HCT116 (cell line): ENCODE data around the gene NT5C3A.

Experiments
- ATF3 ChIP-seq: IDR thresholded peaks from 2 replicates; pipeline ENCODE4 v1.6.1; 2012
- CTCF ChIP-seq, 3 experiments: fragments of 200-600 bp in 1 of 3; sonication (generic) in 1 of 3; IDR thresholded peaks in 2 of 3; conservative IDR thresholded peaks in 1 of 3; 2 replicates each; pipeline ENCODE4 v1.5.1; 2012 to 2017; ENCODE audit warnings: low read depth in 2 of 3, low read length in 2 of 3, antibody characterized with exemption in 1 of 3, borderline replicate concordance in 1 of 3, control low read depth in 1 of 3, mild to moderate bottlenecking in 1 of 3, mixed read lengths in 1 of 3, mixed run types in 1 of 3, moderate library complexity in 1 of 3; ENCODE audit not compliant: insufficient read depth in 1 of 3
- EZH2 ChIP-seq: fragments of 200-600 bp; sonication (generic); IDR thresholded peaks from 2 replicates; pipeline ENCODE4 v1.6.1; 2017; ENCODE audit warnings: antibody characterized with exemption, mixed run types
- RAD21 ChIP-seq: IDR thresholded peaks from 2 replicates; pipeline ENCODE4 v1.6.1; 2012; ENCODE audit warnings: low read depth, mild to moderate bottlenecking

DNA sequence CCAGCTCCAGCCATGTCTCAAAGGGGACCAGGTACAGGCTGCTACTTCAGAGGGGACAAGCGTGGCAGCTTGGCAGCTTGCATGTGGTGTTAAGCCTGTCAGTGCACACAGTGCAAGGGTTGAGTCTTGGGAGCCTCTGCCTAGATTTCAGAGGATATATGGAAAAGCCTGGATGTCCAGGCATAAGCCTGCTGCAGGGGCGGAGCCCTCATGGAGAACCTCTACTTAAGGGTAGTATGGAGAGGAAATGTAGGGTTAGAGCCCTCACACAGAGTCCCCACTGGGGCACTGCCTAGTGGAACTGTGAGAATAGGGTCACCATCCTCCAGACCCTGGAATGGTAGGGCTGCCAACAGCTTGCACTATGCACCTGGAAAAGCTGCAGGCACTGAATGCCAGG is 7.7 kb upstream of the NT5C3A start:
- no peak for TF ChIP-seq RAD21
- TF ChIP-seq CTCF (IDR thresholded peaks at IDR 0.05 in 2 of 3, conservative IDR thresholded peaks at IDR 0.05 in 1 of 3; ENCODE audit: borderline replicate concordance in 1 of 3, insufficient read depth in 1 of 3, low read depth in 2 of 3, low read length in 2 of 3) = no peak
- TF ChIP-seq EZH2 = no peak
- TF ChIP-seq ATF3 = no peak
